Measurements from ENCODE around the gene NCR1.

DNA sequence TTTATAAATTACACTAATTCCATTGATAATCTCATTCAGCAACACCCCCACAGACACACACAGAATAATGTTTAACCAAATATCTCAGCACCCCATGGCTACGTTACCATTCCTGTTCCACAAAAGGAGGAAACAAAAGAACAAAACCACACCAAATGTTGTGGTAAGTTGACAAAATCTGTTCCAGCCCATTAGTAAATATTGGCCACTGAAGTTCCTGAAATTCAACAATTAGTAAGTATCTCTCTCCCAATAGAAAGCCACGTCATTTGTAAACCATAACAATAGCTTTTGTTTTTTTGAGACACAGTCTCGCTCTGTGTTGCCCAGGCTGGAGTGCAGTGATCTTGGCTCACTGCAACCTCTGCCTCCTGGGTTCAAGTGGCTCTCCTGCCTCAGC is 34.3 kb upstream of the NCR1 start:
- TF ChIP-seq, protein P1, sequence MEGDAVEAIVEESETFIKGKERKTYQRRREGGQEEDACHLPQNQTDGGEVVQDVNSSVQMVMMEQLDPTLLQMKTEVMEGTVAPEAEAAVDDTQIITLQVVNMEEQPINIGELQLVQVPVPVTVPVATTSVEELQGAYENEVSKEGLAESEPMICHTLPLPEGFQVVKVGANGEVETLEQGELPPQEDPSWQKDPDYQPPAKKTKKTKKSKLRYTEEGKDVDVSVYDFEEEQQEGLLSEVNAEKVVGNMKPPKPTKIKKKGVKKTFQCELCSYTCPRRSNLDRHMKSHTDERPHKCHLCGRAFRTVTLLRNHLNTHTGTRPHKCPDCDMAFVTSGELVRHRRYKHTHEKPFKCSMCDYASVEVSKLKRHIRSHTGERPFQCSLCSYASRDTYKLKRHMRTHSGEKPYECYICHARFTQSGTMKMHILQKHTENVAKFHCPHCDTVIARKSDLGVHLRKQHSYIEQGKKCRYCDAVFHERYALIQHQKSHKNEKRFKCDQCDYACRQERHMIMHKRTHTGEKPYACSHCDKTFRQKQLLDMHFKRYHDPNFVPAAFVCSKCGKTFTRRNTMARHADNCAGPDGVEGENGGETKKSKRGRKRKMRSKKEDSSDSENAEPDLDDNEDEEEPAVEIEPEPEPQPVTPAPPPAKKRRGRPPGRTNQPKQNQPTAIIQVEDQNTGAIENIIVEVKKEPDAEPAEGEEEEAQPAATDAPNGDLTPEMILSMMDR (IDR thresholded peaks at IDR 0.05): no peak
- TF ChIP-seq POLR2A (IDR thresholded peaks at IDR 0.05): no peak
- no peak for TF ChIP-seq POLR2AphosphoS5 (IDR thresholded peaks at IDR 0.05)
